Sigmoid colon (tissue), 7 donors: ENCODE data around the gene SLC44A1. TPM values are rescaled to one million over a fixed set of nuclear protein-coding genes. Genes with fewer than 3 reads are reported as not detected.

Experiments
- DNase-seq: peaks from one replicate; pipeline ENCODE4 v3.0.0-alpha.2; 2019
- H3K27ac ChIP-seq, 4 donors: fragments of 200-600 bp; sonication (generic); one replicate each; pipeline ENCODE4 v1.5.1; 2016 to 2019; ENCODE audit warnings: mild to moderate bottlenecking in 1 of 4
- H3K27me3 ChIP-seq, 3 donors: fragments of 200-600 bp; sonication (generic); one replicate each; pipeline ENCODE4 v1.5.1; 2019; ENCODE audit warnings: mild to moderate bottlenecking in 1 of 3
- H3K36me3 ChIP-seq, 4 donors: fragments of 200-600 bp; sonication (generic); one replicate each; pipeline ENCODE4 v1.5.1; 2016 to 2019
- H3K4me1 ChIP-seq, 4 donors: fragments of 200-600 bp; sonication (generic); one replicate each; pipeline ENCODE4 v1.5.1; 2017 to 2019
- H3K4me3 ChIP-seq, 4 donors: fragments of 200-600 bp; sonication (generic); one replicate each; pipeline ENCODE4 v1.5.1; 2017 to 2019; ENCODE audit warnings: mild to moderate bottlenecking in 2 of 4, moderate library complexity in 1 of 4
- H3K9me3 ChIP-seq, 4 donors: fragments of 200-600 bp in 3 of 4; sonication (generic) in 3 of 4; one replicate each; pipeline versions ENCODE4 v1.5.1 to v1.6.1; 2013 to 2019
- EP300 ChIP-seq, 4 donors: sonication (generic); formaldehyde crosslinking; IDR thresholded peaks; one replicate each; pipeline ENCODE4 v1.6.1; 2017; ENCODE audit warnings: antibody characterized with exemption in 4 of 4
- POLR2A ChIP-seq, 2 donors: fragments of 450-650 bp; IDR thresholded peaks; one replicate each; pipeline ENCODE4 v1.6.1; 2016; ENCODE audit warnings: antibody characterized with exemption in 2 of 2, mild to moderate bottlenecking in 2 of 2, moderate library complexity in 2 of 2
- POLR2AphosphoS5 ChIP-seq, 4 donors: sonication (generic); formaldehyde crosslinking; IDR thresholded peaks; one replicate each; pipeline ENCODE4 v1.6.1; 2017; ENCODE audit warnings: antibody characterized with exemption in 4 of 4
- WGBS, 2 donors: extraction: QIAGEN DNeasy Blood & Tissue Kit; methylation state at CpG; one replicate each; pipeline ENCODE4 v1.1.7; 2013; 5-methylcytosine and 5-hydroxymethylcytosine counted together
- intact Hi-C: fragments of 100-400 bp; cut with DNase I; formaldehyde crosslinking; loops from one replicate; pipeline ENCODE4 v1.15.1; 2023
- polyA plus RNA-seq, 3 donors: library from polyadenylated mRNA; stranded (reverse); fragments of 200-250 nt; gene quantifications; one replicate each; pipeline ENCODE4 v1.2.3, GENCODE V29; 2013
- total RNA-seq, 4 donors: library from RNA; depleted of rRNA; stranded (reverse); fragments of >200 nt; gene quantifications; one replicate each; pipeline ENCODE4 v1.1.0, GENCODE V29; 2016
- TF ChIP-seq, protein P1 (sequence below), 4 experiments: fragments of 450-650 bp in 3 of 4; fragments of 200-600 bp in 1 of 4; IDR thresholded peaks; one replicate each; pipeline ENCODE4 v1.5.1; 2016 to 2019; ENCODE audit warnings: antibody characterized with exemption in 4 of 4, mild to moderate bottlenecking in 3 of 4, moderate library complexity in 2 of 4
- donor health status: healthy with polysubstance abuse.
- donor health status: Bipolar disorder and iron deficiency.
- donor health status: healthy.

Gene SLC44A1
- total and polyA plus RNA-seq, 7 donors = 11.4 to 35.4 (median 25.2) TPM

DNA sequence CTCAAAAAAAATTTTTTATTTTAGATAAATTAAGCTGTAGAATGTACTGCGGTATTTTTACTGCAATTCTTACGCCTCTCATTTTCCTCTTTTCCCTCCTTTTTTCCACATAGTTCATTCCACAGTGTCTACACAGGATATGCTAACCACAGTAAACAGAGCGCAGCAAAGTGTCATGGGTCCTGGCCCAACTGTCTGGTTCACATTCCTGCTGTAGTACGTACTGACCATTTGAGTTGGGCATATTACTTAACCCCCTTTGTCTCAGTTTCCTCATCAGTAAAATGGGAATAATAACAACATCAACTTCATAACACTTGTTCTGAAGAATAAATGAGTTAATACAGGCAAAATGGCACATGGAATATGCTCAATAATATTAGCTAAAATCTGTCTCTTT lies 41.6 kb downstream of the SLC44A1 start:
- TF ChIP-seq EP300 (IDR thresholded peaks at IDR 0.05) (no peak), POLR2A (IDR thresholded peaks at IDR 0.05) (no peak)
- Histone ChIP-seq H3K36me3 (no peaks in the 10 kb centered on the region), H3K4me3 (no peak overlapping the region), H3K4me1 (peaks cover 0 to under 1% (median 0%) of the 10 kb centered on the region in 4 donors), H3K27ac (no peak overlapping the region), H3K9me3 (no peaks in the 10 kb centered on the region), H3K27me3 (no peaks in the 10 kb centered on the region)
- no peak for DNase-seq
- 90 to 94% methylated on average over 4 of the region's 4 CpGs for WGBS, 2 donors
- intact Hi-C loops = no loop called here

DNA sequence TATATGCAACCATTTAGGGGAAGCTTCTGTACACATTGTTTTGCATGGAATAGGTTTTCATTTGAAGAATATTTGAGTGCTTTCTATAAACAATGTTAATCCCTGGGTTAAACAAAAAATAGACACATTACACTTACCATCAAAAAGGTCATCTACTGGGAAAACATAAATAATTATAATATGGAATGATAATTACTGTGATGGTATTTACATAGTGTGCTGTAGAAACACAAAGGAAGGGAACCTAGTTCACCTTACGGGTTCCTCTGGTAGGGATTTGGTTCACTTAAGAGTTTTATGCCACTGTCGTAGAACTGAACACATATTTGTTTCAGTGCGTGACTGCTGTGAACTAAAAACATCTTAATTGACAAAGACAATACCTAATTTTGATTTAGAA lies 44.9 kb downstream of the SLC44A1 start:
- Histone ChIP-seq H3K36me3 (no peaks in the 10 kb centered on the region), H3K9me3 (no peaks in the 10 kb centered on the region), H3K4me3 (no peak overlapping the region), H3K4me1 (peaks cover 0 to 19% (median 13%) of the 10 kb centered on the region in 4 donors), H3K27me3 (no peaks in the 10 kb centered on the region), H3K27ac (no peak overlapping the region)
- DNase-seq = no peak
- no peak for TF ChIP-seq POLR2AphosphoS5 (IDR thresholded peaks at IDR 0.05)
- TF ChIP-seq, protein P1, sequence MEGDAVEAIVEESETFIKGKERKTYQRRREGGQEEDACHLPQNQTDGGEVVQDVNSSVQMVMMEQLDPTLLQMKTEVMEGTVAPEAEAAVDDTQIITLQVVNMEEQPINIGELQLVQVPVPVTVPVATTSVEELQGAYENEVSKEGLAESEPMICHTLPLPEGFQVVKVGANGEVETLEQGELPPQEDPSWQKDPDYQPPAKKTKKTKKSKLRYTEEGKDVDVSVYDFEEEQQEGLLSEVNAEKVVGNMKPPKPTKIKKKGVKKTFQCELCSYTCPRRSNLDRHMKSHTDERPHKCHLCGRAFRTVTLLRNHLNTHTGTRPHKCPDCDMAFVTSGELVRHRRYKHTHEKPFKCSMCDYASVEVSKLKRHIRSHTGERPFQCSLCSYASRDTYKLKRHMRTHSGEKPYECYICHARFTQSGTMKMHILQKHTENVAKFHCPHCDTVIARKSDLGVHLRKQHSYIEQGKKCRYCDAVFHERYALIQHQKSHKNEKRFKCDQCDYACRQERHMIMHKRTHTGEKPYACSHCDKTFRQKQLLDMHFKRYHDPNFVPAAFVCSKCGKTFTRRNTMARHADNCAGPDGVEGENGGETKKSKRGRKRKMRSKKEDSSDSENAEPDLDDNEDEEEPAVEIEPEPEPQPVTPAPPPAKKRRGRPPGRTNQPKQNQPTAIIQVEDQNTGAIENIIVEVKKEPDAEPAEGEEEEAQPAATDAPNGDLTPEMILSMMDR (IDR thresholded peaks at IDR 0.05) = no peak
- 82 to 95% methylated on average over 3 of the region's 3 CpGs for WGBS, 2 donors
- intact Hi-C loops = no loop called here

DNA sequence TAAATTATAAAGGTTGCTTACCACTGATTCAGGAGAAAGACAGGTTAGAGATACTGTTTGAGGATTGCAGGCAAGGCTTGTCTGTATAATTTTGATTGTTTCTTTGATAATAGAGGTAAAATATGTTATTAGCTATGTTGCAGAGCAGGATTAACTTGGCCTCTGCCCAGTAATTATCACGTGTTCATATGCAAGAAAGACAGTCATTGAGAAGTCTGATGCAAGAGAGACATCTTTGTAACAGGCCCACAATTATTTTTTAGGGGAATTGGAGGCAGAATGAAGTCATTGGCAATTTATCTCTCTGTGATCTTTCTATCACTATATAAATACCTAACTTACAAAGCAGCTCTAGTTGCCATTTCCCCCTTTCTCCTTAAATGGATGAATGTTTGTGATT lies 46.0 kb downstream of the SLC44A1 start:
- H3K27ac ChIP-seq = no peak overlapping the region
- no peaks in the 10 kb centered on the region for H3K27me3 ChIP-seq
- peaks cover 0 to 19% (median 13%) of the 10 kb centered on the region in 4 donors for H3K4me1 ChIP-seq
- intact Hi-C loops = no loop called here
- no peak overlapping the region for H3K4me3 ChIP-seq
- DNase-seq = no peak
- 18 to 64% methylated on average over 1 of the region's 1 CpG for WGBS, 2 donors
- TF ChIP-seq, protein P1 (IDR thresholded peaks at IDR 0.05) = no peak
- TF ChIP-seq EP300 (IDR thresholded peaks at IDR 0.05) (no peak), POLR2A (IDR thresholded peaks at IDR 0.05) (no peak), POLR2AphosphoS5 (IDR thresholded peaks at IDR 0.05) (no peak)
- H3K36me3 ChIP-seq = no peaks in the 10 kb centered on the region
- no peaks in the 10 kb centered on the region for H3K9me3 ChIP-seq

DNA sequence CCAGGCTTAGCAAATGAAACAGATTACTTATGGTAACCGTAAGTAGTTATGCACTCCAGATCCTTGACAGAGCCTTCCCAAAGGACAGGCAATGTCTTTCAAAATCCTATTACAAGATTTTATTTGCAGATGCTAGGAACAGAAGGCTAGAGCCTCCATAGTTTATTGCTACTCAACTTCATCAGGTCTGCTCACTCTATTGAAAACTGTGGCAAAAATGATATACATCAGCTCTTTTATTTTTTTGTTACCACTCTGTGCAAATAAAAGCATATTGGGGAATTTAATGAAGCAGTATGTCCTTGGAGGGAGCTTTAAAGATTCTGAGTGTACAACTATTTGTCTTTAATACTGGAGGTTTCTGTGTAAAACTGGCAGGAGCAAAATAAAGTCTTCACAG lies 46.5 kb downstream of the SLC44A1 start:
- no peaks in the 10 kb centered on the region for H3K9me3 ChIP-seq
- H3K27ac ChIP-seq = no peak overlapping the region
- no peaks in the 10 kb centered on the region for H3K27me3 ChIP-seq
- no peak for DNase-seq
- H3K36me3 ChIP-seq = no peaks in the 10 kb centered on the region
- H3K4me1 ChIP-seq = peaks cover 0 to 19% (median 13%) of the 10 kb centered on the region in 4 donors
- intact Hi-C loops = no loop called here
- H3K4me3 ChIP-seq = no peak overlapping the region
- WGBS, 2 donors = 97 to 98% methylated on average over 1 of the region's 1 CpG
- TF ChIP-seq POLR2AphosphoS5 (IDR thresholded peaks at IDR 0.05) (no peak), POLR2A (IDR thresholded peaks at IDR 0.05) (no peak), EP300 (IDR thresholded peaks at IDR 0.05) (no peak)
- TF ChIP-seq, protein P1 (IDR thresholded peaks at IDR 0.05) = no peak

DNA sequence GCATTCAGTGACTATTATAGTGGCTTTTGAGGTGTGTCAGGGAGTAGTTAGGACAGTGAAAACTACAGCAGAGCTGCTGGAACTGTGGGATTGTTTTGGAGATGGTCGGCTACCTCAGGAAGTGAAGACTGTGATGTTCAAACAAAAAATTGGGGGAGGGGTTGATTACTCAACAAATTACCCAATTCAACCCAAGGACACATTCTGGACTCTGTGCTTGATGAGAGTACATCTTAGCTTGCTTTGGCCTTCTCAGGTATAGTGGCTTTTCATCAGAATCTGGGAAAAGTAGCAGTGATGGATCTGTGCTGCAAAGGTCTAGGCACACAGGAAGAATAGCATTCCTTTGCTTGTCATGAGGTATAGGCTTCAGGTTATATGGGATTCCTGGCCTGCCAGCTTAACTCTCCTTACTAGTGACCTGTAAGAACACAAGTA lies 47.0 kb downstream of the SLC44A1 start:
- H3K9me3 ChIP-seq = no peaks in the 10 kb centered on the region
- no peak for TF ChIP-seq EP300 (IDR thresholded peaks at IDR 0.05)
- TF ChIP-seq, protein P1 (IDR thresholded peaks at IDR 0.05) = no peak
- TF ChIP-seq POLR2AphosphoS5 (IDR thresholded peaks at IDR 0.05) = no peak
- no peak for TF ChIP-seq POLR2A (IDR thresholded peaks at IDR 0.05)
- no peaks in the 10 kb centered on the region for H3K36me3 ChIP-seq
- peaks cover 0 to 20% (median 13%) of the 10 kb centered on the region in 4 donors for H3K4me1 ChIP-seq
- intact Hi-C loops = no loop called here
- H3K27ac ChIP-seq = no peak overlapping the region
- no peaks in the 10 kb centered on the region for H3K27me3 ChIP-seq
- H3K4me3 ChIP-seq = no peak overlapping the region
- no peak for DNase-seq
- WGBS, 2 donors = 38 to 67% methylated on average over 1 of the region's 1 CpG
